22Rv1 (cell line): ENCODE measurements around the gene VSTM1.

Experiments used
- CTCF ChIP-seq: fragments of 450-650 bp; IDR thresholded peaks from 2 replicates; pipeline ENCODE4 v1.5.1; 2017; ENCODE audit warnings: mild to moderate bottlenecking
- ZFX ChIP-seq: fragments of 450-650 bp; IDR thresholded peaks from 2 replicates; pipeline ENCODE4 v1.6.1; 2017; ENCODE audit warnings: antibody characterized with exemption, borderline replicate concordance

GRCh38 chr19:54063350-54064116 lies at the start of gene VSTM1:
- TF ChIP-seq CTCF (no peak), ZFX (no peak)
